GM19043 (cell line): Measurements from ENCODE around the gene GGT5.
"Not testable (repeated sequence)": the region's sequence is repeated elsewhere in the genome, so short reads cannot be mapped to it uniquely, and the experiment has no call there.

Experiments
- ATAC-seq: cut with Tn5 transposase; IDR thresholded peaks from one replicate; pipeline ENCODE4 v1.9.1; 2021; ENCODE audit warnings: low read depth; ENCODE audit not compliant: unreplicated experiment

The GGT5 gene

GRCh38 chr22:24235315-24235714 lies 9.6 kb downstream of the GGT5 start:
- ATAC-seq = no peak

GRCh38 chr22:24233816-24234215 lies 11.1 kb downstream of the GGT5 start:
- no peak for ATAC-seq

- no peak for ATAC-seq
These were observed 11.6 kb downstream of the GGT5 start for GRCh38 chr22:24233235-24233634.

GRCh38 chr22:24232725-24233124 lies 12.2 kb downstream of the GGT5 start:
- no peak for ATAC-seq

- ATAC-seq = no peak
These were observed 12.8 kb downstream of the GGT5 start for GRCh38 chr22:24232124-24232523.

GRCh38 chr22:24231706-24232105 lies 13.2 kb downstream of the GGT5 start:
- ATAC-seq = no peak

GRCh38 chr22:24230911-24231656 lies 13.8 kb downstream of the GGT5 start:
- ATAC-seq = no peak

GRCh38 chr22:24225951-24226350 lies 18.9 kb downstream of the GGT5 start:
- ATAC-seq = no peak

- no peak for ATAC-seq
These were observed 19.8 kb downstream of the GGT5 start for GRCh38 chr22:24225044-24225601.

GRCh38 chr22:24224468-24224867 lies 20.4 kb downstream of the GGT5 start:
- ATAC-seq = no peak

GRCh38 chr22:24219750-24220149 lies 25.1 kb downstream of the GGT5 start:
- ATAC-seq = no peak

- no peak for ATAC-seq
These were observed 27.5 kb downstream of the GGT5 start for GRCh38 chr22:24217384-24217783.

GRCh38 chr22:24216541-24217209 lies 28.2 kb downstream of the GGT5 start:
- ATAC-seq = no peak

GRCh38 chr22:24214467-24215285 lies 30.2 kb downstream of the GGT5 start:
- no peak for ATAC-seq

- ATAC-seq = not testable (repeated sequence)
These were observed 31.8 kb downstream of the GGT5 start for GRCh38 chr22:24213111-24213510.

GRCh38 chr22:24211716-24212115 lies 33.2 kb downstream of the GGT5 start:
- ATAC-seq = not testable (repeated sequence)

GRCh38 chr22:24210409-24210808 lies 34.5 kb downstream of the GGT5 start:
- ATAC-seq = not testable (repeated sequence)

- no peak for ATAC-seq
These were observed 35.2 kb downstream of the GGT5 start for GRCh38 chr22:24209687-24210086.

GRCh38 chr22:24209016-24209415 lies 35.9 kb downstream of the GGT5 start:
- no peak for ATAC-seq

GRCh38 chr22:24208012-24208749 lies 36.7 kb downstream of the GGT5 start:
- no peak for ATAC-seq
